ENCODE data around the gene SFTPA2.

DNA sequence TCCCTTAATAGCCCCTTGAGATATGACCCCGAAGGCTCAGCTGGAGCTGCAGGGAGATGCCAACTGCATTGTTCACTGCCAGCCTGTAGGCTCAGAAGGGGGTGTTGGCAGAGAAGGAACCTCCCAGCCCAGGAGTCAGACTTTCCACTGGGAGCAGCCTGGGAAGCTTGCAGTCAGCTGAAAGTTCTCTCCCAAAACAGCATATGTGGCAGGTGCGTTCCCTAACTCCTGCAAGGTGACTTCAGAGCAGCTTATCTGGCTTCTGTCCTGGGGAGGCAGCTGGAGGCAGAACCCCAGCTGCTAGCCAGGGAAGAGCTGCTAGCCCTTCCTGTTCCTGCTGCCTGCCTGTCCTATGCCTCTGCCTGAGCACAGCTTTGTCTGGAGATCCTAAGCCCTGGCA lies 8.1 kb downstream of the SFTPA2 start:
- TF ChIP-seq, protein P1, sequence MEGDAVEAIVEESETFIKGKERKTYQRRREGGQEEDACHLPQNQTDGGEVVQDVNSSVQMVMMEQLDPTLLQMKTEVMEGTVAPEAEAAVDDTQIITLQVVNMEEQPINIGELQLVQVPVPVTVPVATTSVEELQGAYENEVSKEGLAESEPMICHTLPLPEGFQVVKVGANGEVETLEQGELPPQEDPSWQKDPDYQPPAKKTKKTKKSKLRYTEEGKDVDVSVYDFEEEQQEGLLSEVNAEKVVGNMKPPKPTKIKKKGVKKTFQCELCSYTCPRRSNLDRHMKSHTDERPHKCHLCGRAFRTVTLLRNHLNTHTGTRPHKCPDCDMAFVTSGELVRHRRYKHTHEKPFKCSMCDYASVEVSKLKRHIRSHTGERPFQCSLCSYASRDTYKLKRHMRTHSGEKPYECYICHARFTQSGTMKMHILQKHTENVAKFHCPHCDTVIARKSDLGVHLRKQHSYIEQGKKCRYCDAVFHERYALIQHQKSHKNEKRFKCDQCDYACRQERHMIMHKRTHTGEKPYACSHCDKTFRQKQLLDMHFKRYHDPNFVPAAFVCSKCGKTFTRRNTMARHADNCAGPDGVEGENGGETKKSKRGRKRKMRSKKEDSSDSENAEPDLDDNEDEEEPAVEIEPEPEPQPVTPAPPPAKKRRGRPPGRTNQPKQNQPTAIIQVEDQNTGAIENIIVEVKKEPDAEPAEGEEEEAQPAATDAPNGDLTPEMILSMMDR (IDR thresholded peaks at IDR 0.05), result no peak
- TF ChIP-seq POLR2A (IDR thresholded peaks at IDR 0.05) (no peak), POLR2AphosphoS5 (IDR thresholded peaks at IDR 0.05) (no peak)

Measured in prostate gland (tissue), 2 donors.